Epithelial cell of proximal tubule (primary cell): ENCODE data around the gene LIMK2. TPM values are rescaled to one million over a fixed set of nuclear protein-coding genes. Genes with fewer than 3 reads are reported as not detected.

Experiments used
- DNase-seq: peaks from one replicate; pipeline ENCODE4 v3.0.0-alpha.2; 2011; ENCODE audit warnings: low read depth
- H3K4me3 ChIP-seq: 2 replicates; pipeline ENCODE4 v1.5.1; 2011; ENCODE audit warnings: low read depth, mild to moderate bottlenecking, low read length
- total RNA-seq: library from RNA; depleted of rRNA; stranded (reverse); fragments of >200 nt; gene quantifications from 2 replicates; pipeline ENCODE4 v1.2.3, GENCODE V29; 2015
- TF ChIP-seq, protein P1 (sequence below): conservative IDR thresholded peaks from 2 replicates; pipeline ENCODE4 v1.5.1; 2012; ENCODE audit warnings: low read depth, mild to moderate bottlenecking, low read length

LIMK2 gene
- total RNA-seq, 1 donor from 2014 or later, result 26.5 TPM

DNA sequence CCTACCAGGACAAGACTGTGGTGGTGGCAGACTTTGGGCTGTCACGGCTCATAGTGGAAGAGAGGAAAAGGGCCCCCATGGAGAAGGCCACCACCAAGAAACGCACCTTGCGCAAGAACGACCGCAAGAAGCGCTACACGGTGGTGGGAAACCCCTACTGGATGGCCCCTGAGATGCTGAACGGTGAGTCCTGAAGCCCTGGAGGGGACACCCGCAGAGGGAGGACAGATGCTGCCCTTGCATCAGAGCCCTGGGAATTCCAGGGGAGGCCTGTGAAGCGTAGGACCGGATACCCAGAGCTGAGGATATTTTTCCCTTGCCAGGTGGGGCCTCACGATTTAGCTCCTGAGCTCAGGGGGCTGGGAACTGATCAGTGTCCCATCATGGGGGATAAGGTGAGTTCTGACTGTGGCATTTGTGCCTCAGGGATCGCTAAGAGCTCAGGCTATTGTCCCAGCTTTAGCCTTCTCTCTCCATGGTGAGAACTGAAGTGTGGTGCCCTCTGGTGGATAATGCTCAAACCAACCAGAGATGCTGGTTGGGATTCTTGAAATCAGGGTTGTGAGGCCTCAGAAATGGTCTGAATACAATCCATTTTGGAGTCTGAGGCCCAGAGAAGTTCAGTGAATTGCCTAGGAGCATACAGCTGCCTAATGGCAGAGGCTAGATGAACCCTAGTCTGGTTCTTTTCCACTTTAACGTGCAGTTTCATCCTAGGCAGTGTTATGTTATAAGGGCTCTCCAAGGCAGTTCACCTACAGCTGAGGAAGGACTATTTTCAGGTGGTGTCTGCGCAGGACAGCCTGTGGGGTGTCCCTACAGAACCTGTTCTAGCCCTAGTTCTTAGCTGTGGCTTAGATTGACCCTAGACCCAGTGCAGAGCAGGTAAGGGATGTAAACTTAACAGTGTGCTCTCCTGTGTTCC is 60.7 kb downstream of the LIMK2 start:
- no peak overlapping the region for H3K4me3 ChIP-seq
- no peak for DNase-seq
- TF ChIP-seq, protein P1, sequence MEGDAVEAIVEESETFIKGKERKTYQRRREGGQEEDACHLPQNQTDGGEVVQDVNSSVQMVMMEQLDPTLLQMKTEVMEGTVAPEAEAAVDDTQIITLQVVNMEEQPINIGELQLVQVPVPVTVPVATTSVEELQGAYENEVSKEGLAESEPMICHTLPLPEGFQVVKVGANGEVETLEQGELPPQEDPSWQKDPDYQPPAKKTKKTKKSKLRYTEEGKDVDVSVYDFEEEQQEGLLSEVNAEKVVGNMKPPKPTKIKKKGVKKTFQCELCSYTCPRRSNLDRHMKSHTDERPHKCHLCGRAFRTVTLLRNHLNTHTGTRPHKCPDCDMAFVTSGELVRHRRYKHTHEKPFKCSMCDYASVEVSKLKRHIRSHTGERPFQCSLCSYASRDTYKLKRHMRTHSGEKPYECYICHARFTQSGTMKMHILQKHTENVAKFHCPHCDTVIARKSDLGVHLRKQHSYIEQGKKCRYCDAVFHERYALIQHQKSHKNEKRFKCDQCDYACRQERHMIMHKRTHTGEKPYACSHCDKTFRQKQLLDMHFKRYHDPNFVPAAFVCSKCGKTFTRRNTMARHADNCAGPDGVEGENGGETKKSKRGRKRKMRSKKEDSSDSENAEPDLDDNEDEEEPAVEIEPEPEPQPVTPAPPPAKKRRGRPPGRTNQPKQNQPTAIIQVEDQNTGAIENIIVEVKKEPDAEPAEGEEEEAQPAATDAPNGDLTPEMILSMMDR, result peak; percentile 88

DNA sequence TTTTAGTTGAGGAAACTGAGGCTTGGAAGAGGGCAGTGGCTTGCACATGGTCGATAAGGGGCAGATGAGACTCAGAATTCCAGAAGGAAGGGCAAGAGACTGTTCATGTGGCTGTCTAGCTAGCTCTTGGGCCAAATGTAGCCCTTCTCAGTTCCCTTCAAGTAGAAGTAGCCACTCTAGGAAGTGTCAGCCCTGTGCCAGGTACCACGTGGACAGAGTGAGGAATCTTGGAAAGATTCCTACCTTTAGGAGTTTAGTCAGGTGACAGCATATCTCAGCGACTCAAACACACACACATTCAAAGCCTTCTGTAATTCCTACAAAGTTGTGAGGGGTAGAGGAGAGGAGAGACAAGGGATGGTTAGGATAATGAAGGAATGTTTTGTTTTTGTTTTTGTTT is 61.9 kb downstream of the LIMK2 start:
- TF ChIP-seq, protein P1, result no peak
- H3K4me3 ChIP-seq, result no peak overlapping the region
- no peak for DNase-seq

DNA sequence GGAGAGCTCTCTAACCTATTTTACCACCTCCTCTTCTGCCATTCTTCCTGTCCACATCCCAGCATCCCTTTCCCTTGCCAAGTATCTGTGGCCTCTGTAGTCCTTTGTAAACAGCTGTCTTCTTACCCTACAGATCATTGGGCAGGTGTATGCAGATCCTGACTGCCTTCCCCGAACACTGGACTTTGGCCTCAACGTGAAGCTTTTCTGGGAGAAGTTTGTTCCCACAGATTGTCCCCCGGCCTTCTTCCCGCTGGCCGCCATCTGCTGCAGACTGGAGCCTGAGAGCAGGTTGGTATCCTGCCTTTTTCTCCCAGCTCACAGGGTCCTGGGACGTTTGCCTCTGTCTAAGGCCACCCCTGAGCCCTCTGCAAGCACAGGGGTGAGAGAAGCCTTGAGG is 62.9 kb downstream of the LIMK2 start:
- TF ChIP-seq, protein P1, result no peak
- DNase-seq, result no peak
- no peak overlapping the region for H3K4me3 ChIP-seq

DNA sequence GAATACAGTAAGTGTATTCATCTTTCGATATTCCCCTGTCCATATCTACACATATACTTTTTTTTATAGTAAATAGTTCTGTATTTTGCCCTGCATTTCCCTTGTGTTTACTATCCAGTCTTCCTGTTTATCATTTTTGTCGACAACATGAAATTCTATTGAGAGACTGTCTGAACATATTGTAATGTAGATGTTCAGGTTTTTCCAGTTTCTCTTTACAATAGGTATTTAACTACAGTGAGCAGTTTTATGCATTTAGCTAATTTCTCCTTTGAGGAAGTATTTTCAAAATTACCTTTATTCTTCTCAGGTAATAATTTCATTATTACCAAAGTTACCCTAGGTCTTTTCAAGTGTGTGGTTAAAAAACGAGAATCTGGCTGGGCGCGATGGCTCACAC is 63.5 kb downstream of the LIMK2 start:
- no peak overlapping the region for H3K4me3 ChIP-seq
- TF ChIP-seq, protein P1, result no peak
- DNase-seq, result no peak

DNA sequence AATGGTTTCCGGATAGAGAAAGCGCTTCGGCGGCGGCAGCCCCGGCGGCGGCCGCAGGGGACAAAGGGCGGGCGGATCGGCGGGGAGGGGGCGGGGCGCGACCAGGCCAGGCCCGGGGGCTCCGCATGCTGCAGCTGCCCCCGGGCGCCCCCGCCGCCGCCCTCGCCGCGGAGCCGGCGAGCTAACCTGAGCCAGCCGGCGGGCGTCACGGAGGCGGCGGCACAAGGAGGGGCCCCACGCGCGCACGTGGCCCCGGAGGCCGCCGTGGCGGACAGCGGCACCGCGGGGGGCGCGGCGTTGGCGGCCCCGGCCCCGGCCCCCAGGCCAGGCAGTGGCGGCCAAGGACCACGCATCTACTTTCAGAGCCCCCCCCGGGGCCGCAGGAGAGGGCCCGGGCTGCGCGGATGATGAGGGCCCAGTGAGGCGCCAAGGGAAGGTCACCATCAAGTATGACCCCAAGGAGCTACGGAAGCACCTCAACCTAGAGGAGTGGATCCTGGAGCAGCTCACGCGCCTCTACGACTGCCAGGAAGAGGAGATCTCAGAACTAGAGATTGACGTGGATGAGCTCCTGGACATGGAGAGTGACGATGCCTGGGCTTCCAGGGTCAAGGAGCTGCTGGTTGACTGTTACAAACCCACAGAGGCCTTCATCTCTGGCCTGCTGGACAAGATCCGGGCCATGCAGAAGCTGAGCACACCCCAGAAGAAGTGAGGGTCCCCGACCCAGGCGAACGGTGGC is 64.5 kb downstream of the LIMK2 start:
- no peak overlapping the region for H3K4me3 ChIP-seq
- no peak for DNase-seq
- TF ChIP-seq, protein P1, result no peak

DNA sequence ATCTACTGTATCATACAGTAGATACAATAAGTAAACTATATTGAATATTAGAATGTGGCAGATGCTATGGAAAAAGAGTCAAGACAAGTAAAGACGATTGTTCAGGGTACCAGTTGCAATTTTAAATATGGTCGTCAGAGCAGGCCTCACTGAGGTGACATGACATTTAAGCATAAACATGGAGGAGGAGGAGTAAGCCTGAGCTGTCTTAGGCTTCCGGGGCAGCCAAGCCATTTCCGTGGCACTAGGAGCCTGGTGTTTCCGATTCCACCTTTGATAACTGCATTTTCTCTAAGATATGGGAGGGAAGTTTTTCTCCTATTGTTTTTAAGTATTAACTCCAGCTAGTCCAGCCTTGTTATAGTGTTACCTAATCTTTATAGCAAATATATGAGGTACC is 65.6 kb downstream of the LIMK2 start:
- H3K4me3 ChIP-seq, result no peak overlapping the region
- TF ChIP-seq, protein P1, result no peak
- DNase-seq, result no peak
